NCI-H187 treated with DMSO at 0.1 percent for 48 hours (cell line): Measurements from ENCODE around the gene PVR.
"Not testable (repeated sequence)": the region's sequence is repeated elsewhere in the genome, so short reads cannot be mapped to it uniquely, and the experiment has no call there.

Experiments
- DNase-seq: peaks from one replicate; lab custom pipeline; 2025; lab: John Stamatoyannopoulos, UW

PVR gene

GRCh38 chr19:44700547-44700946 lies 56.8 kb downstream of the PVR start:
- DNase-seq, result no peak

GRCh38 chr19:44701228-44701627 lies 57.5 kb downstream of the PVR start:
- no peak for DNase-seq

- no peak for DNase-seq
Measured at GRCh38 chr19:44702551-44703176, 59.0 kb downstream of the PVR start.

DNA sequence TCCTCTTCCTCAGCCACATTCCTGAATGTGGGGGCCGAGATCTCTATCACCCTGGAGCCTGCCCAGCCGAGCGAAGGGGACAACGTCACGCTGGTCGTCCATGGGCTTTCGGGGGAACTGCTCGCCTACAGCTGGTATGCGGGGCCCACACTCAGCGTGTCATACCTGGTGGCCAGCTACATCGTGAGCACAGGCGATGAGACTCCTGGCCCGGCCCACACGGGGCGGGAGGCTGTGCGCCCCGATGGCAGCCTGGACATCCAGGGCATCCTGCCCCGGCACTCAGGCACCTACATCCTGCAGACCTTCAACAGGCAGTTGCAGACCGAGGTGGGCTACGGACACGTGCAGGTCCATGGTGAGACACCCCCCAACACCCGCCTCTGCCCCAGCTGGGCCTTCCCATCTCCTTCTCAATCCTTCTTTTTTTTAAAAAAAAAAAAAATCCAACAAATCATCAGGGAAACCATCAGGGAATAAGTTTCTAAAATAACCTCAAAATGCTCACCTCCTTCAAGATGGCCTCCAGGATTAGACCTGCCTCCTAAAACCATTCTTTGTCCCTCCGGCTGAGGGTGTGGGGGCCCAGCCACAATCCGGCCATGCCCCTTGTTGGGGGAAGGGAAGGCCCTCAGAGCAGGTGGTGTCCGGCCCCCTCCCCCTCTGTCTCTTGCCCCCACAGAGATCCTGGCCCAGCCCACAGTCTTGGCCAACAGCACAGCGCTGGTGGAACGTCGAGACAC lies 59.8 kb downstream of the PVR start:
- no peak for DNase-seq

DNA sequence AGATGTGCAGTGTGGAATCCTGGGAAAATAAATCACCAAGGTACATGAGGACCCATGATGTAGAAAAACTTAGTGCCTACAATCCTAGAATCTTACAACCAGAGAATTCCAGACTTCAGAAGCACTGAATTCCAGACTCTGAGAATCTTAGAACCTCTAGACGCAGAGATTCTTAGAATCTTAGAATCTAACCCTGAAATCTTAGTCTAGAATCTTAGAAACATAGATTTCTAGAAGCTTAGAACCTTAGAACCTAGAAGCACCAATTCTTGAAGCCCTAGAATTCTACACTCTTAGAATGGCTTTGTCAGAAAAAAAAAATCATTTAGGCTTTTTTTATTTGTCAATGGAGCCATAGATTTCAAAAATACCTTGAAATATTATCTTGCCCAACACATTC lies 61.3 kb downstream of the PVR start:
- DNase-seq, result no peak

DNA sequence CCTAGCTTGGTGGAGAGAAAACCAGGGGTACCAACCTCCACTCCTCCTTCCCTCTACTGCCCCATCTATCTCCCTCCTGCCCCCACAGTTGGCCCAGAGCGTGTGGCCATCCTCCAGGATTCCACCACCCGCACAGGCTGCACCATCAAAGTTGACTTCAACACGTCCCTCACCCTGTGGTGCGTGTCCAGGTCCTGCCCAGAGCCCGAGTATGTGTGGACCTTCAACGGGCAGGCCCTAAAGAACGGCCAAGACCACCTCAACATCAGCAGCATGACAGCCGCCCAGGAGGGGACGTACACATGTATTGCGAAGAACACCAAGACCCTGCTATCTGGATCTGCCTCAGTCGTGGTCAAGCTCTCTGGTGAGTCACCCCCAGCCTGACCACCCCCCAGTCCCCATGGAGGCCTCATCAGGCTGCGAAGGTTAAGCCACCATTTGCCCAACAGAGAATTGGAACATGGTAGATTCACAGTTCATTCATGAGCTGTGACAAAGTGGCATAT lies 61.8 kb downstream of the PVR start:
- DNase-seq, result no peak

GRCh38 chr19:44706506-44707236 lies 63.0 kb downstream of the PVR start:
- no peak for DNase-seq

GRCh38 chr19:44707794-44708193 lies 64.1 kb downstream of the PVR start:
- no peak for DNase-seq

DNA sequence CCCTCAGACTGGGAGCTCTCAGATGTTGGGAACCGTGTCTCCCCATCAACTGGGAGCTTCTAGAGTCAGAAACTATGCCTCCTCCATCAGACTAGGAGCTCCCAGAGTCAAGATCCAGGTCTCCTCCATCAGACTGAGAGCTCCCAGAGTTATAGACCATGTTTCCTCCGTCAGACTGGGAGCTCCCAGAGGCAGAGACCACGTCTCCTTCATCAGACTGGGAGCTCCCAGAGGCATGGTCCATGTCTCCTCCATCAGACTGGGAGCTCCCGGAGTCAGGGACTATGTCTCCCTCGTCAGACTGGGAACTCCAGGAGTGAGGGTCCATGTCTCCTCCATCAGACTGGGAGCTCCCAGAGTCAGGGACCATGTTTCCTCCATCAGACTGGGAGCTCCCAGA lies 65.2 kb downstream of the PVR start:
- DNase-seq, result no peak

DNA sequence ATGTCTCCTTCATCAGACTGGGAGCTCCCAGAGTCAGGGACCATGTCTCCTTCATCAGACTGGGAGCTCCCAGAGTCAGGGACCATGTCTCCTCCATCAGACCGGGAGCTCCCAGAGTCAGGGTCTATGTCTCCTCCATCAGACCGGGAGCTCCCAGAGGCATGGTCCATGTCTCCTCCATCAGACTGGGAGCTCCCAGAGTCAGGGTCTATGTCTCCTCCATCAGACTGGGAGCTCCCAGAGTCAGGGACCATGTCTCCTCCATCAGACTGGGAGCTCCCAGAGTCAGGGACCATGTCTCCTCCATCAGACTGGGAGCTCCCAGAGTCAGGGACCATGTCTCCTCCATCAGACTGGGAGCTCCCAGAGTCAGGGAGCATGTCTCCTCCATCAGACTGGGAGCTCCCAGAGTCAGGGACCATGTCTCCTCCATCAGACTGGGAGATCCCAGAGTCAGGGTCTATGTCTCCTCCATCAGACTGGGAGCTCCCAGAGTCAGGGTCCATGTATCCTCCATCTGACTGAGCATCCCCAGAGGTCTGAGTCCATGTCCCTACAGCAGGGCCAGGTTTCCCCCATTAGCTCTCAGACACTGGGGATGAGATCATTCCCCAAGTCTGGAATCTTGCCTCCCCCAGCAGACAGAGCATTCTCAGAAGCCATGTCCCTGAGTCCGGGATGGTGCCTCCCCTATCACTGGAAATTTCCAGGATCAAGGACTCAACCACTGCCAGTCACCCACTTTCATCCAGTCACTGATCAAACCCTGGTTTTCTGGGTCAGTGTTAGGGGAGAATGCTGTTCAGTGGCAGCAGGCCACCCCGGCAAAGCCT lies 65.9 kb downstream of the PVR start:
- DNase-seq, result not testable (repeated sequence)

DNA sequence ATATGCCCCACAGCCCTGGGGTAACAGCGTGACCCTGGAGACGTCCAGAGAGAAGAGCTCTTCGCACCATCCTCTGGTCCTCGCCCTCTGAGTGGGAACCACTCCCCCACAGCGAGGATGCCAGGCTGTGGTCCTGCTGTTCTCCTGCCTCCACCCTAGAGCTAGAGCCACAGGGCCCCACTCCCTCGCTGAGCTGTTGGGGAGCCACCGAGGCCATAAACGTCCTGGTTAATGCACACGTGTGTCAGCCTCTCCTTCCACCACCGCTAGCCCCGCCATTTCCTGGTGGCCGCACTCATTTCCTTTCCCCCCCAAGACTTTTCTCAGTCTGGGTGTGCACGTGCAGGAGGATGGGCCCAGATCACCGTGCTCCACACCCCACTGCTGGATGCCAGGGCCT lies 66.8 kb downstream of the PVR start:
- no peak for DNase-seq

DNA sequence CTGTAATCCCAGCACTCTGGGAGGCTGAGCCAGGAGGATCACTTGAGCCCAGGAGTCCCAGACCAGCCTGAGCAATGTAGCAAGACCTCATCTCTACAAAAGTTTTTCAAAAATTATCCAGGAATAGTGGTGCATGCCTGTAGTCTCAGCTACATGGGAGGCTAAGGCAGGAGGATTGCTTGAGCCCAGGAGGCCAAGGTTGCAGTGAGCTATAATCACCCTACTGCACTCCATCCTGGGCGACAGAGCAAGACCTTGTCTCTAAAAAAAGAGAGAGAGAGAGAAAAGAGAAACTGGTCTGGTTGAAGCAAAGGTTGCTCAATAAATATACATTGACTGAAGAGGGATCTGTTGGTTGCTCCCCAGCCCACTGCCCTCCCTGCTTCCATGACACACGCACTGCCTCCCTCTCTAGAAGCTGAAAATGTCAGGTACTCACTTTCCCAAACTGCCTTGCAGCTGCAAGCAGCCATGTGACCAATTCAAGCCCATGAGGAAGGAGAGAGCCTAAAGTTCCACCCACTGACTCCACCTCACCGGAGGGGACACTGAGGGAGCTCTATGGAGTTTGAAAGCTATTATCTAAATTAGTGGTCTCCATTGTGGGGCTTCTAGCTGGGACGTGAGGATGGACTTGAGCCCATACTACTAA lies 69.3 kb downstream of the PVR start:
- no peak for DNase-seq
